CMK (cell line): Measurements from ENCODE around the gene CCM2.

ENCODE experiments used
- DNase-seq: peaks from one replicate; pipeline ENCODE4 v3.0.0-alpha.2; 2010; ENCODE audit warnings: low read depth

CCM2 gene

DNA sequence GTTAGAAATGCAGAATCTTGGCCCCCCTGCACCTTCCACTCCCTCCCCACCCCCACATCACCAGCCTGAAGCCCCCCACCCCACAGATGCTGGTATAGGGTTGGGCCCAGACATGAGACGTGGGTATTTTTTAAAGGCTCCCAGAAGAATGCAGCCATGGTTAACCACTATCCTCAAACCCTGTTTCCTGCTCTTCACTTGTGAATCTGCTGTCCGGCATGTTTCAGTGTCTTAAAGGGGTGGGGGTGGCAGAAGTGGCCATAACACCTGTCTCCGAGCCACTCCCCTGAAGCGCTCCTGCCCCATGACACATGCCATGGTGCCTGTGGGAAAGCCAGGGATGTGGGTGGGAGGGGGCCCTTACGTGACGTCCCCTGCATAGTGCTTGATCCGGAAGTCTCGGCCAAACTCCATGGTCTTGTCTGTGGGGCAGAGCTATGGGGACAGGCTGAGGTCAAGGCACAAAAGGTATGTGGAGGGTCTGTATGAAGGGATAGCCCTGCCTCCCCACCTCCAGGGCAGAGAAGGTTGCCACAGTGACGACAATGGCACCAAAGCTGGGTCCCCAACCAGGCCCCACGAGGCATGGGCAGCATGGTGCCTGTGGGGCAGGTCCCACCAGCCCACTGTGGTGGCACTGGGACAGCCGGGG is 30.8 kb upstream of the CCM2 start:
- no peak for DNase-seq

DNA sequence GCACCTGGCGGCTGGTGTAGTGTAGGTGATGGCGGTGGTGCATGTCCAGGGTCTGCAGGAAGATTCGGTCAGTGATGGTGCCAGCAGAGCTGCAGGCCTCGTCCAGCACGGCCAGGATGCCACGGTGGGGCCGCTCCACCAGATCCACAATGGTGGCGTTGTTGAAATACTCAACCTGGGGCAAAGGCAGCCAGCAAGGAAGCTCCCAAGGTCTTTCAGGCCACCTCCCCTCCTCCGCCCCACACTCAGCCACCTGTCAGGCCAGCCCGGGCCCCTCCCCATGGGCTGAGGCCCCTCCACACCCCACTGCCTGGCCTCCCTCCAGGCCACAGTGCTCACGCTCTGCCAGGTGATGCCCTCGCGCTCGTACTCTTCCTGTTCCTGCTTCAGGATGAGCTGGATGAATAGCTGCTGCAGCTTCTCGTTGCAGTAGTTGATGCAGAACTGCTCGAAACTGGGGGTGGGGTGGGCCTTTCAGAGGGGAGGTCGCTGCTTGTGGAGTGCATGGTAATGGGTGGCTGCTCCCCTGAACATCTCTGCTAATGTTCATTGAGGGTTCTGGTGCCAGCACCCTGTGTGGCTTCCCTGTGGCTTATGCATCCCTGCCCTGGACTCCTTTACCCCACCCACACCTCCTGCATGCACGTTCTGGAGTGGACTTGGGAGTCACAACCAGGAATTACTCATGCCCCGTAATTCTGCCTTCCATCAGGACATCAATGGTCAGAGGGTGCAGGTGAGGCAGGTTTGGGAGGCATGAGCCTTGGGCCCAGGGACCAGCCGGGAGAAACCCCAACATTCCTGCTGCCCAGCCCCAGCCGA is 30.1 kb upstream of the CCM2 start:
- DNase-seq: no peak

- DNase-seq: no peak
Observed at GRCh38 chr7:44970523-44971051, 29.4 kb upstream of the CCM2 start.

DNA sequence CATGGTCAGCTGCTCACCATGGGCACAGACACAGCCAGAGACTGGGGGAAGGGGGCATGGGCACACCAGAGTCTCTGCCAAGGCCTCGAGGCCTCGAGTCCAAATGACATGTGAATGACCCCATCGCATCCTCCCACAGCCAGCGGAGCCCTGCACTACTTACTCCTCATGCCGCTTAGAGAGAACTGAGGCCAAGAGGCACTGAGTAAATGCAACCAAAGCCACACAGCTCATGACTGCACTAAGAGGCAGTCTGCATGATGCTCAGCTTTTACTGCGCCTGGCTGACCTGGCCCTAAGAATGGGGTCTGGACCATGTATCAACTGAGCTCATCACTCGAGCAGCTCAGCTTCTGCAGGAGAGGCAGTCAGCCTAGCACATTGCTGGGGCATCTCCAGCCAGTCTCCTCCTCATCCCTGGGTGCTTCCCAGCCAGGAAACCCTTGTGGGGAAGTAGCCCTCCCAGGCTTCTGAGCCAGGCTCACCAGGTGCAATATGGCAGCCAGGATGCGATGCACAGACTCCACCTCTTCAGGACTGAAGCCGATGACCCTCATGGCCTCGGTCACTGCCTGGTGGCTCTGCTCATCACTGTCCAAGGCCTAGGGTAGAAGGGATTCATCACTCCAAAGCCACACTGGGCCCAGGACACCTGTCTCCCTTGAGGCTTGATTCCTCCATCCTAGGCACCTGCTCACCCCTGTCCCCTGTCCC is 28.7 kb upstream of the CCM2 start:
- DNase-seq: no peak

DNA sequence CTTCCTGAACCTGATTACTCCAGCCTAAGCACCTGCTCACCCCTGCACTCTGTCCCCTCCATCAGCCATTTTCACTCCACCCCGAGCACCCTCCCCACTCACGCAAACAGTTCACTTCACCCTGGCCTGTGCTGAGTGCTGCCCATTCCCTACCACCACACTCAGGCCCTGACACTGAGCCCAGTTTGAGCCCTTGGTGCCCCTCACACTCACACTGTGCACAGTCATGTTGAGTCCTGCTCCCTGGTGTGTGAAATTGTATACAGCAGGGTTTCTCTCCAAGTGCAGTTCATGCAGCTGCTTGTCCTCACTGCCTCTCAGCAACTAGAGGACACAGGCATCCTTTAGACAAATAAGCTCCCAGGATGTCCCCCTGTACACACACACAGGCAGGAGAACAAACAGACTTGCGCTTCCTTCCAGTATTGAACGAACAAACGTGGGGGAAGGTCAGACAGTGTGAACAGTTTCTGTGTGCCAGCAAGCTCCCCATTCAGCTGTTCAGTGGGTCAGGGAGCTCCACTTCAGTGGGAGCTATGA is 28.0 kb upstream of the CCM2 start:
- DNase-seq: no peak

- DNase-seq: no peak
Observed at GRCh38 chr7:44972562-44972961, 27.4 kb upstream of the CCM2 start.

DNA sequence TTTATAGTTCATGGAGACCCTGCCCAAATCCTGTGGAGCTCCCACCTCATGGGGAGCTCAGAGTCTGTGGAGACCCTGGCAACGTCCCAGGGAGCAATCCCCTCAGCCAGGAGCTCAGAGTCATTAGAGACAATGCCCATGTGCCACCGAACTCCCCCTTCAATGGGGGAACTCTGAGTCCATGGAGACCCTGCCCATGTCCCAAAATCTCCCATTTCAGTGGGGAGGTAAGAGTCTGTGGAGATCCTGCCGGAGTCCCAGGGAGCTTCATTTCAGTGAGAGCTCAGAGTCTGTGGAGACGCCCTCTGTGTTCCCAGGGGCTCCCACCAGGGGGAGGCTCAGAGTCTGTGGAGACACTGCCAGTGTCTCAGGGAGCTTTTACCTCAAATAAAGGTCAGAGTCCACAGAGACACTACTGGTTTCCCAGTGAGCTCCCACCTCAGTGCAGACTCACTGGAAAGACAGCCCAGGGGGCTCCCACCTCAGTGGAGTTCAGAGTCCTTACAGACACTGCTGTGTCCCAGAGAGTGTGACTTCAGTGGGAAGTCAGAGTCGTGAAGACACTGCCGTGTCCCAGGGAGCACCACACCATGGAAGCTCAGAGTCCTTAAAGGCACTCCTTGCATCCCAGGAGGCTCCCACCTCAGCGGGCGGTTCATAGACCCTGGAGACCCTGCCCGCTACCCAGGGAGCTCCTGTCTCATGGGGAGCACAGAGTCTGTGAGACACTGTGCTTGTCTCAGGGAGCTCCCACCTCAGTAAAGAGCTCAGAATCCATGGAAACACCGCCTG is 26.2 kb upstream of the CCM2 start:
- no peak for DNase-seq

DNA sequence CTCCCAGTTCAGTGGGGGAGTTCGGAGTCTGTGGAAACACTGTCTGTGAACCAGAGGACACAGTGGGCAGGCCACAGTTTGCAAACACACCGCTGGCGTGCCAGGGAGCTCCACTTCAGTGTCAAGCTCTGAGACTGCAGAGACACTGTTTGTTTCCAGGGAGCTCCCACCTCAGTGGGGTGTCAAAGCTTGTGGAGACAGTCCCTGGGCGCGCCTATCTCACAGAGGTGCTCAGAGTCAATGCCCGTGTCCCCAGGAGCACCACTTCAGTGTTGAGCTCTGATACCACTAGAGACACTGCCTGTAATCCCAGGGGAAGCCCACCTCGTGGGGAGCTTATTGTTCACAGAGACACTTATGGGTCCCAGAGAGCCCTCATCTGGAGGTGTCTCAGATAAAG is 25.5 kb upstream of the CCM2 start:
- no peak for DNase-seq

DNA sequence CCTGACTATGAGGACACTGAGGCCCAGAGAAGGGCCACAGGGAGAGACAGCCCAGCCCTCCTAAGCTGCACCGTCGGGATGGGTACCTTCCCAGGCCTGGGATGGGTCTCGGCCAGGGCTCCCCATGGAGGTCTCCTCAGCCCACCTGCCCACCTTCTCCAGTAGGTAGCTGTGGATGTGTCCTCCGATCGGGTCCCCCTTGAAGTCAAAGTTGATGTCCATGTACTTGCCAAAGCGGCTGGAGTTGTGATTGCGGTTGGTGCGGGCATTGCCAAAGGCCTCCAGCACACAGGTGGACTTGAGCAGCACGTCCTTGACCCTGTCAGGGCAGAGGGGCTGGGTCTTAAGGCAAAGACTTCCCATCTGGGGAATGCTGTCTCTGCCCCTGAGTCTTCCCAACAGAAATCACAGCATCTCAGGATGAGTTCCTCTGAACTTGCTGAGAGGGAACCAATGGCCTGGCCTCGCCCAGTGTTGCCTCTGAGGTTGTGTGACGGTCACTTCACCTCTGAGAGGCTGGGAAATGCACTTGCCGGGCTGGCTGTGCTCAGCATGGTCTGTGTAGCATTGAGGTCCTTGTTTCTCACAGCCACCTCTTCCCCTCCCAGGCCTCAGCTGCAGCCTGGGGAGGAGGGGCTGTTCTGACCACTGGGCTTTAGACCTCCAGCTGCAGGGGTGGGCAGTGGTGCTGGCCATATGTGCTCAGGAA is 24.5 kb upstream of the CCM2 start:
- no peak for DNase-seq

DNA sequence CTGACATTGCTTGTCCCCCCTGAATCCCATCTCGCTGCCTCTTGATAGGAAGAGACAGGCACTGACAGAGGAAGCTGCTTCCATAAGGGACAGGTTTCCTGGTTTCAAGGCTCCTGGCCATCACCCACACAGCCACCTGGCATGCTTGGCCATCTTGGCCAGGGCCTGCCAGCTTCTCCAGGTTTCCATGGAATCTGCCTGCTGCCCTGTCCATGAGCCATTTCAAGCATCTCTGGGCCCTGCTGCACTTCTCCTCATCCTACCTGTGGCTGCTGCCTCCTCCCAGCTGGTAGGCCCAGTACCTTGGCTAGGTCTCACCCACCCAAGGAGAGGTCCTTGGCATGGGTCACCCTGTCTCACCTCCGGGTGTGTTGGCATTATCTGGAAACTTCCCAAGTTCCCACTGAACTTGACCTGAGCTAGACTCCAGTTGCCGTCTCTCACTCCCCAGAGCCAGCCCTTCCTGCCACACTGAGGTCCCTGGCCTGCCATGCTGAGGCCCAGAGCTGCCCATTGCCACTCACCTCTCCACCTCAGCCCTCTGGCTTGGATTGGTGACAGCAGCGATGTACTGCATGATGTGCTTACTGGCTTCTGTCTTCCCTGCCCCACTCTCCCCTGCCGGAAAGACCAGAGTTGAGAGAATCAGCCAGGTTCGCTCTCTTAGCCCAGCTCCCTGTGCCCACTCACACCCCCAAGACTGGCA is 23.8 kb upstream of the CCM2 start:
- no peak for DNase-seq

- no peak for DNase-seq
Observed at GRCh38 chr7:44976746-44977196, 23.2 kb upstream of the CCM2 start.

DNA sequence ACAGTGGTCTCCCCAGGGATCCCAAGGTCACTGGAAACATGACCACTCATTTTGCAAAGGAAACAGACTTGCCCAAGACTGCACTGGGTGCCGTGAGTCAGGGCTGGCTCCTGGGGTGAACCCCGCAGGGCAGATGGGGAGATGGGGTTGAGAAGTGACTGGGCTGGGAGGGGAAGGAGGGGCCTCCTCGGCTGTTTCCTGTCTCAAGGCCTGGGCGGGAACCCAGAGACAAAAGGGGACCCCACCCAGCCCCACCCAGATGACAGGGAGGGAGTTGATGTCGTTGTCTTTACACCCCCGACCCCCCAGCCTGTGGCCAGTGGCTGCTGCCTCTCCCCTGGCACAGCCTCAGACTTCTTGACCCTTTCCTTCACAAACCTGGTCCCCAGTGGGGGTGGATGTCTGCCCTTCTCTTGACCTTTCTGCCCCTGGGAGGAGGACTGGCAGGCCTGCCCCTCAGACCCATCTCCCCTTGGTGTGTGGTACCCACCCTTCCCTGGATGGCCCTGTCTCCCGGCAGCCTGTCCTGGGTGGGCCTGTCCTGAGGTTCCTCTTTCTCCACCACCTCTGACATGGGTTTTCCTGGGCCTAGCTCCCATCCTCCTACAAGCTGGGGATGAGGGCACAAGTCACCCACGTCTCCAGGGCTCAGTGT is 22.6 kb upstream of the CCM2 start:
- DNase-seq: no peak

DNA sequence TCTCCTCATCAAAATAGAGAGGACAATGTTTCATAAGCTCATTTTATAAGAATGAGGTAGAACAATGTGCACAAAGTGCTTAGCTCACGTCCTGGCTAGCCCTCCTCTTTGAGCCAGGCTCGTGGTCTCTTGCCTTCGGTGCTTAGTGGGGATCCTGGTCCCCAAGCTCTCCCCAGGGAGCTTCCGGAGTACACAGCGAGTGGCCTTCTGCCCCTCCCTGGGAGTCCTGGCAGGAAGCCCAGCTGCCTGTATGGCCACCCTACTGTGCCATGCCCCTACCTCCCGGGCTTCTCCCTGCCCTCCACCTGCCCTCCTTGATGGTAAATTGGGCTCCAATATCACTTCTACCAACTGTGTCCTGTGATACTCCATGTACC is 22.1 kb upstream of the CCM2 start:
- no peak for DNase-seq

DNA sequence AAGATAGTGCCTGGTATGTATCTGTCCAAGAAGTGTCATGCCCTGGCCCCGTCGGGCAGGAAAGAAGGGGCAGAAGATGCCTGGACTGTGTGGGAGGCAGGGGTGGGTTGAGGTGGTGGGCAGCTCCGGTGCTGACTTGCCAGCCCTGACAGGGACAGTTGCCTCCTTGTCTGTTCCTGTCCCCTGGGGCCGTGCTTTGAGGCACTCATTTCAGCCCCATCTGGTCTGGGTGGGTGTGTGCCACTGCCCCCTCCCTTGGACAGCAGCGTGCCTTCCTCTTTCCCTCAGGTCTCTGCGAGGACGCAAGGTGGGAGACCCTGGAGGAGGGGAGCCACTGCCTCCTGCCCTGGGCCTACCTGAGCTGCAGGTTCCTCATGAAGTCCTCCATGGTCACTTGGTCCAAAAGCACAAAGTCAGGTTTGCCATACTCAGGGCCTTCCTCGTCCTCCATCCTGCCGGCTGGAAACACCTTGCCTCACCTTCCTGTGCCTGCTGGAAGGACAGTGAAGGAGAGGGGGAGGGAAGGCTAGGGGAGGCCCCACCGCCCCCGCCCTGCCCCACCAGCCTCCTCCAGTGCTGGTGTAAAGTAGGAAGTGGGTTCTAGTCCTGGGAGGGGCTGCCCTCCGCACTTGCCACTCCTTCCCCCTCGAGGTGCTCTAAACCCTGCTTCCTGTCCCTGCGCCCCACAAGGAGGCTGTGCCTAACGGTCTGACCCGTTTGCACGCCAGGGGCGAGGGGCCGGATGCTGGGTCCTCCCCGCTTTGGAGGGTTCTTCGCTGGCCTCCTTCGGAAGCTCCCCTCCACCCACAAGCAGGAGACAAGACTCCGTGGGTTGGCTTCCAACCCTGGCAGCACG is 21.3 kb upstream of the CCM2 start, which contains the start of gene MYO1G:
MYO1G (minus strand) TSS at position 505 of the 856 bp plus-strand sequence; CDS start at position 451, 54 bp downstream.
- peak; percentile 86 for DNase-seq

GRCh38 chr7:44979481-44980392 is 20.3 kb upstream of the CCM2 start:
- DNase-seq: no peak

DNA sequence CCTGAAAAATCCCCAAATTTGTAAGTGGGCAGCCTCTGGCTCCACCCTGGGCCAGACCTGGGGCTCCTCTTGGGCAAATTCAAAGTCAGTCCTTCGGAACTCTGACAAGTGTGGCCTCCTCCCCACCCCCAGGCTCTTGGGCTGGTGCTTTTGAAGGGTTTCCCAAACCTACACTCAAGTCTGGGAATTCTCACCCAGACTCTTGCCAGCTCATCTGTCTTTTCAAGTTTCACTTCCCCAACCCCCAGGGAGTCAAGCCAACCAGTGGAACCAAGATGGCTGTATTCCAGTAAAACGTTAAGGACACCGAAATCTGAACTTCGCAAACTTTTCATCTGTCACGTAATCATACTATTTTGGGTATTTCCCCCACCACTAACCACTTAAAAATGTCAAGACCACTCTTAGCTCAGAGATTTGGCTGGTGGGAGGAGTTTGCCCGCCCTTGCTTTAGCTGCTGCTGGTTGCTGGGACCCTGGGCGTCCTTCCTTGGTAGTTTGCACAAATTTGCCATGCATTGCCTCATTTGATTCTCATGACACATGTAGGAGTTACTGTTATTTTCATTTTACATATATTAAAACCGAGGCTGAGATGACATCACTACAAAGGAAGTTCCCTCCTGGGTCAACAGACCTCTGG is 19.5 kb upstream of the CCM2 start:
- no peak for DNase-seq

DNA sequence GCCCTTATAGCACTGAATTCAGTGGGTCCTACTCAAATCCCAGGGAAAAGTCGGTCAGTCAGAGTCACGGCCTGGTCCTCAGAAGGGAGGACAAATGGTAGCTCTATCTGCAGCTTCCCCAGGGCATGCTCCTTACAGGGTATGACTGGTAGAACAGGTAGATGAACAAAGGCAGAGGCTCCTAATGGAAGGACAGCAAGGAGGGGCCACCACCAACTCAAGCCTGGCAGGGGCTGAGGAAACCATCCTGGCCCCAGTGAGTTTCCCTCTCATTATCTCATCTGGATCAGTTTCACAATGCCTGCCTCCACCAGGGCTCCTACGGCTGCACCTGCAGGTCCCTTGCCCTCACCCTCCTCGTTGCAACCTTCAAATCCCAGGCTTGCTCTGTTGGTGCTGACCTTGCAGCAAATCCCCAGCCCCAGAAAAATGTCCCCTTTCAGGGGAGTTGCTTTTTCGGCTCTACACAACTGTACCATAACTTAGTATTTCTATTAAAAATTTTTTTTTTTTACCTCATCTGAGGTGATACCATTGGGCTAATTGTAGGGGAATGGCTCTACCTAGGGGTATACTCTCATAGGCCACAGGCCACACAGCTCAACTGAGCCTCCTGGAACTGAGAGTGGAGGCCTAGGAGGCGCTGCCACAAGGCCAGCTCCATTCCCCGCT is 18.8 kb upstream of the CCM2 start:
- DNase-seq: no peak
